ENCODE measurements around the gene NFIX. TPM values are rescaled to one million over a fixed set of nuclear protein-coding genes. Genes with fewer than 3 reads are reported as not detected.
A peak's percentile ranks its signal among the peaks of the same experiment; 100 is the strongest.

The NFIX gene
- total RNA-seq, 2 donors from 2014 or later = 16.9 to 26.7 TPM

DNA sequence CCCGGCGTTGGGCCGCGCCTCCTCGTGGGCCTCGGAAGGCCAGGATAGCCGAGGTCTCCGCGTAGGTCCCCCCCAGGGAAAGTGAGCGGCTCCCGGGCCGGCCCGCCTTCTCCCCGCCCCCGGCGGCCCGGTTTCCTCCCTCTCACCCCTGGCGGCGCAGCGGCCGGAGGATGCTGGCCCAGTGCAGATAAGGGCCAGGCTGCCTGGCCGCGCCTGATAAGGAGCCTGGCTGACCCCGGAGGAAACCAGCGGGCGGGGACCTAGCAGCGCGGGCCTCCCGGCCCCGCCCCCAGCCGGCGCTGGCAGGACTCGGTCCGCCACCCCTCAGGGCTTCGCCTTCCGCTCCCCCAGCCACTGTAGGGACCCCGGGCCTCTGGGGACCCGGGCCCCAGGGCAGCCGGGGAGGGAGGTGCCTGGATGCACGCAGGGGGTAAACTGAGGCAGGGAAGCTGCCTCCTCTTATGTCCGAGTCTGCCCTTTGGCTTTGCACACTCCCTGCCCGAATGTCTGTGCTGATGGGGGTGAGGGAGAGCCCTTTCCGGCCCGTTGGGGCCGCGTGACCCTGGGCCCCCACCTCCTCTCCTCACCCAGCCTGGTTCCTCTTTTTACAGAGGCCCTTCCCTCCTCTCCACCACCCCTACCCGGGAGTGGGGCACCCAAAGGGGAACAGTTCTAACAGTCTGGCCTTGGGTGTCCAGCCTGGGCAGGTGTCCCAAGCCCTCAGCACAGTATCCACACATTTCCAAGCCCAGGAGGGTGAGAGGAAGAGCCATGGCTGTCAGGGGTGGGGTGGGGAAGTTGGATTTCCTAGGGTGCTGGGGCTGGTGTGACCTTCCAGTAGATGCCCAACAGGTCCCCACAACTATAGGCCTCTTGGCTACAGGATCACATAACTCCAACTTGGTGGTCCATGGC, 107.6 kb downstream of the NFIX start, which contains the start of gene LYL1:
Gene LYL1, minus strand, starts transcription at position 193 of the 915 bp plus-strand sequence. CDS start 1,687 bp downstream, outside the sequence.
- Histone ChIP-seq H3K36me3 (replicated peaks in 1 of 2; ENCODE audit: insufficient read depth in 1 of 2, low read depth in 2 of 2) (no peaks in the 10 kb centered on the region), H3K27ac (peak within 1 kb of the TSS in 2 of 4 donors; percentile 62 to 77), H3K4me1 (peaks cover 24% of the 10 kb centered on the region), H3K27me3 (peaks cover 0 to 6% of the 10 kb centered on the region in 2 donors), H3K4me3 (no peak within 1 kb of the TSS), H3K9me3 (no peaks in the 10 kb centered on the region)
- peak; percentile 56 for ATAC-seq
- intact Hi-C loops (cut with DNase I) = no loop called here
- TF ChIP-seq CTCF (IDR thresholded peaks at IDR 0.05) = peak in 1 of 7 experiments; percentile 6
- TF ChIP-seq POLR2A (IDR thresholded peaks at IDR 0.05) = peak; percentile 1 to 44 (median 14)
- DNase-seq = peak in 3 of 4 donors; percentile 55 to 66 (median 56)
- WGBS, 2 donors = 6 to 18% methylated on average over 9 to 35 of the region's 47 CpGs

- Histone ChIP-seq H3K9me3 (no peaks in the 10 kb centered on the region), H3K4me1 (peaks cover 17% of the 10 kb centered on the region), H3K4me3 (no peak overlapping the region), H3K27ac (peak overlapping the region in 2 of 4 donors; percentile 62 to 77), H3K36me3 (replicated peaks in 1 of 2; ENCODE audit: insufficient read depth in 1 of 2, low read depth in 2 of 2) (no peaks in the 10 kb centered on the region), H3K27me3 (peaks cover 0 to 4% of the 10 kb centered on the region in 2 donors)
- DNase-seq (no peak), ATAC-seq (no peak)
- intact Hi-C loops (cut with DNase I) = no loop called here
- peak in 1 of 3 donors; percentile 2 for TF ChIP-seq POLR2A (IDR thresholded peaks at IDR 0.05)
- no peak for TF ChIP-seq CTCF (IDR thresholded peaks at IDR 0.05)
- 75 to 89% methylated on average over 10 to 11 of the region's 13 CpGs for WGBS, 2 donors
Measured at GRCh38 chr19:13103581-13104359, 108.5 kb downstream of the NFIX start.

- Histone ChIP-seq H3K27me3 (no peaks in the 10 kb centered on the region), H3K4me1 (peaks cover 12% of the 10 kb centered on the region), H3K4me3 (no peak overlapping the region), H3K27ac (peak overlapping the region in 2 of 4 donors; percentile 36 to 77), H3K9me3 (no peaks in the 10 kb centered on the region), H3K36me3 (replicated peaks in 1 of 2; ENCODE audit: insufficient read depth in 1 of 2, low read depth in 2 of 2) (no peaks in the 10 kb centered on the region)
- DNase-seq (peak in 2 of 4 donors; percentile 44 to 61), ATAC-seq (peak; percentile 11)
- intact Hi-C loops (cut with DNase I) = no loop called here
- no peak for TF ChIP-seq POLR2A (IDR thresholded peaks at IDR 0.05)
- peak in 6 of 7 experiments; percentile 25 to 55 (median 43) for TF ChIP-seq CTCF (IDR thresholded peaks at IDR 0.05)
- 32 to 65% methylated on average over 12 to 32 of the region's 33 CpGs for WGBS, 2 donors
Measured at GRCh38 chr19:13104360-13104847, 109.1 kb downstream of the NFIX start.

DNA sequence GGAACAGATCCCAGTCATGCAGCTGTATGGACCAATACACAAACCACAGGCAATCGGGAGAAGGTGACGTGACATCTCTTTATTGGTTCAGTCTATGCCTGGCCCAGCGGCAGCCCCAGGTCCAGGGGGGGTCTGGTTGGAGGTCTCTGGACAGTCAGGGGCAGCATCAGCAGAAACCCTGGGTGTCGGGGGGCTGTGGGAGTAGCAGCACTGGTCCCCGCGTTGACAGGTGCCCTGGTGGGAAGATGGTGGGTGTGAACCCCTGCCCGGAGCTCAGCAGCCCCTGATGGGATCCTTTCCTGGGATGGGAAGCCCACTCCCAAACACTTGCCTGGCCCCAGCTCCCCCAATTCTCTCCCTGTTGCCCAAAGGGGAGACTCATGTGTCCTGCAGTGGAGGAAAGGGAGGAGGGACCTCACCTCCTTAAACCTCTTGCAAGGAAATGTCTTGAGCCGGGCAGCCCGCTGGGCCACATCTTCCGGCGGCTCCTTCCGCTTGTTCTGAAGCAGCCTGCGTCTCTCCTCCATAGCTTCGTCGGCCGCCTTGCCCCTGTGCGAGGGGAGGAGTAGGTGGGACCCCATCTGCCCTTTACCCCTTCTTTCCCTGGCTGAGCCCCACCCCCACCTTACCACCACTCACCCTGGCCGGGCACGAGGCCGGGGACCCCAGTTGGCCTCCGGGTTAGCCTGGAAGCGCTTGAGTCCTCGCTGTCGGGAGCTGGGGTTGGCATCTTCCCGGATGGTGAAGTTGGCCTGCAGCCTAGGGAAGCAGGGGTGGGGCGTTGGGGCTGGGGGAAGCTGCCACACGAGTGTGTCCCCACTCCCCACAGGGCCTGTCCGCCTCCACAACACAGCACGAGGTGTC, 109.8 kb downstream of the NFIX start:
- H3K4me3 ChIP-seq = no peak overlapping the region
- no peaks in the 10 kb centered on the region for H3K36me3 ChIP-seq (replicated peaks in 1 of 2; ENCODE audit: insufficient read depth in 1 of 2, low read depth in 2 of 2)
- no peaks in the 10 kb centered on the region for H3K9me3 ChIP-seq
- no peak for DNase-seq
- intact Hi-C loops (cut with DNase I) = no loop called here
- TF ChIP-seq POLR2A (IDR thresholded peaks at IDR 0.05) (no peak), CTCF (IDR thresholded peaks at IDR 0.05) (no peak)
- peak overlapping the region in 2 of 4 donors; percentile 36 to 77 for H3K27ac ChIP-seq
- 65 to 93% methylated on average over 13 to 29 of the region's 29 CpGs for WGBS, 2 donors
- no peaks in the 10 kb centered on the region for H3K27me3 ChIP-seq
- no peak for ATAC-seq
- peaks cover 12% of the 10 kb centered on the region for H3K4me1 ChIP-seq

Data from body of pancreas (tissue), 4 donors.